Progenitor cell of endocrine pancreas (in vitro differentiated cells): ENCODE data around the gene MMEL1. TPM values are rescaled to one million over a fixed set of nuclear protein-coding genes. Genes with fewer than 3 reads are reported as not detected.

Experiments
- DNase-seq: peaks from one replicate; pipeline ENCODE4 v3.0.0; 2021; ENCODE audit warnings: low spot score; ENCODE audit not compliant: unreplicated experiment
- H3K27ac Mint-ChIP-seq: 2 replicates; pipeline ENCODE4 v1.8.0; 2021; ENCODE audit warnings: mild to moderate bottlenecking, moderate library complexity, mixed read lengths
- H3K27me3 Mint-ChIP-seq: 2 replicates; pipeline ENCODE4 v1.8.0; 2021; ENCODE audit warnings: mixed read lengths
- H3K36me3 Mint-ChIP-seq: 2 replicates; pipeline ENCODE4 v1.8.0; 2022; ENCODE audit warnings: mixed read lengths; ENCODE audit not compliant: insufficient read depth
- H3K4me1 Mint-ChIP-seq: 2 replicates; pipeline ENCODE4 v1.8.0; 2021; ENCODE audit warnings: low read depth, mixed read lengths
- H3K4me3 Mint-ChIP-seq: 2 replicates; pipeline ENCODE4 v1.8.0; 2021; ENCODE audit warnings: low read depth, mild to moderate bottlenecking, moderate library complexity, mixed read lengths
- H3K9me3 Mint-ChIP-seq: 2 replicates; pipeline ENCODE4 v1.8.0; 2021; ENCODE audit warnings: low read depth, mixed read lengths
- total RNA-seq: library from RNA; stranded (reverse); gene quantifications from 2 replicates; pipeline ENCODE4 v1.2.1, GENCODE V29; 2021
- TF ChIP-seq, protein P1 (sequence below): fragments of 200-600 bp; sonication (generic); IDR thresholded peaks from one replicate; pipeline ENCODE4 v1.5.0; 2021; ENCODE audit warnings: antibody characterized with exemption, mild to moderate bottlenecking; ENCODE audit not compliant: unreplicated experiment

Gene MMEL1
- total RNA-seq, 1 donor from 2014 or later: 0.93 TPM

DNA sequence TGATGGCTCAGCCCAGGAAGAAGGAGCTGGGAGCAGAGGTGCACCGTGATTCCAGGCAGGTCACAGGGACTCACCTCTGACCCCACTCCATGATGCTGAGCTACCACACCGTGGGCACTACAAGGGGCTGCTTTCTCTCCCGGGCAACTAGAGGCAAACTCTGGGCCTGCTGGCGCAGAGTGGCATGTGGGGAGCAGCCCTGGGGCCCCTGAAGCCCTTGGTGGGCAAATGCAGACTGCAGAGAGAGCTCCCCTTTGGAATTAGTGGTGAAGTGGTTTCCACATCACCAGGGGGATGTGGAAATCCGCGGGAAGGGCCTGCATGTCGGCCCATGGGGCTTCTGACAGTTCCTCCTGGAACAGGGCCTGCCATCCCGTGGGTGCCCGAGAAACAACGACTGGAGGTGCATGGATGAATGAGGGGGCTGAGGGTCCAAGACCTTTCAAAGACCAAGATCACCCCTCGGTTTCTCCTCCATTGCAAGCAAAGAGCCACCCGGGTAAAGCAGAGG, 11.8 kb upstream of the MMEL1 start:
- Mint-ChIP-seq H3K27ac (no peak overlapping the region), H3K4me1 (peaks cover 3% of the 10 kb centered on the region), H3K9me3 (peaks cover 10% of the 10 kb centered on the region), H3K4me3 (no peak overlapping the region), H3K36me3 (peaks cover 2% of the 10 kb centered on the region), H3K27me3 (peaks cover 6% of the 10 kb centered on the region)
- TF ChIP-seq, protein P1, sequence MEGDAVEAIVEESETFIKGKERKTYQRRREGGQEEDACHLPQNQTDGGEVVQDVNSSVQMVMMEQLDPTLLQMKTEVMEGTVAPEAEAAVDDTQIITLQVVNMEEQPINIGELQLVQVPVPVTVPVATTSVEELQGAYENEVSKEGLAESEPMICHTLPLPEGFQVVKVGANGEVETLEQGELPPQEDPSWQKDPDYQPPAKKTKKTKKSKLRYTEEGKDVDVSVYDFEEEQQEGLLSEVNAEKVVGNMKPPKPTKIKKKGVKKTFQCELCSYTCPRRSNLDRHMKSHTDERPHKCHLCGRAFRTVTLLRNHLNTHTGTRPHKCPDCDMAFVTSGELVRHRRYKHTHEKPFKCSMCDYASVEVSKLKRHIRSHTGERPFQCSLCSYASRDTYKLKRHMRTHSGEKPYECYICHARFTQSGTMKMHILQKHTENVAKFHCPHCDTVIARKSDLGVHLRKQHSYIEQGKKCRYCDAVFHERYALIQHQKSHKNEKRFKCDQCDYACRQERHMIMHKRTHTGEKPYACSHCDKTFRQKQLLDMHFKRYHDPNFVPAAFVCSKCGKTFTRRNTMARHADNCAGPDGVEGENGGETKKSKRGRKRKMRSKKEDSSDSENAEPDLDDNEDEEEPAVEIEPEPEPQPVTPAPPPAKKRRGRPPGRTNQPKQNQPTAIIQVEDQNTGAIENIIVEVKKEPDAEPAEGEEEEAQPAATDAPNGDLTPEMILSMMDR: no peak
- DNase-seq: no peak

DNA sequence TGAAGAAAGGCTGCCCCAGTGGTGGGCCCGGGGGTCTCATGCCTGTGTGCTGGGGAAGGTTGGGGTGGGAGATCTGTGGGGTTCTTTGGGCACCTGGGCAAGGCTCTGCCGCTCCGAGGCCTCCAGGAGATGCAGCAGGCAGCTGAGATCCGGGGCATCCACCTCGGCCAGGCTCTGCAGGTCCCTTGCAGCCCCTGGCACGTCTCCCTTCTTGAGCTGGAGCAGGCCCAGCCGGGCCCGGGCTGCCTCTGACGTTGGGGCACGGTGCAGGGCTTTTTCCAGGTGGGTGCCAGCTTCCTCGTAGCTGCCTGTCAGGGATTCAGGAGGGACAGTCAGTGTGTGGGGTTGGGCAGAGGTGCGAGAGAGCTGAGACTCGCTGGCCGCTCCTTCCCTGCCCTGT, 11.4 kb upstream of the MMEL1 start:
- Mint-ChIP-seq H3K4me1 (peaks cover 3% of the 10 kb centered on the region), H3K27me3 (peaks cover 6% of the 10 kb centered on the region)

DNA sequence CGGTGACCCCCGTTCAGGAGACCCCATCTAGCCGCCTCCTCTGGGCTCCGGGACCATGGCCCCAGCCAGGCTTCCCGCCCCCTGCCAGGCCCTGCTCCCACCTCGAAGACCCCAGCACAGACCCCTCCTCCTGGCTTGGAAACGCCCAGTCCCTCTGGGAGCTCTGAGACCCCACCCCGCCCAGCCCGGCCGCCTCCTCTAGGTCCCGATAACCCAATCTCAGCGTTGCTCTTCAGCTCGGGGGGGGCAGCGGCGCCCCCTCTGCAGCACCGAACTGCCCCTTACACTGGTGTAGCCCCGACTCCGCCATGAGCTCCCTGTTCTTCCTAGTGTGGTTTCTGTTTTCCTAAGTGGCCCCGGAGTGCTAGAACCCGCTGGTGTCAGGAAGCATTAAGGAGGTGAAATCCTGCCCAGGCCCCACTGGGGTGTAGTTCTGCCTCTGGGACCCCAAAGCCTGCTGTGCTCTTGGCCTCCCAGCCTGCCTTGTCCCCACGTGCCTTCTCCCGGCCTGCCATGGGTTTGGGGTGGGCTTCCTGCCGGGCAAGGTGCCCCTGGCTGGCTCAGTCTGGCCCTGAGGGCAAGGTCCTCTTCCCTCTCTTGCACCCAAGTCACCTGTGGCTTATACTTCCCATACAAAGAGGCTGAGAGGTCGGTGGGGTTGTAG, 10.7 kb upstream of the MMEL1 start:
- TF ChIP-seq, protein P1: no peak
- Mint-ChIP-seq H3K4me1 (peaks cover 3% of the 10 kb centered on the region), H3K27me3 (peaks cover 9% of the 10 kb centered on the region), H3K9me3 (peaks cover 10% of the 10 kb centered on the region), H3K4me3 (peak overlapping the region; percentile 78), H3K36me3 (peaks cover 2% of the 10 kb centered on the region), H3K27ac (peak overlapping the region; percentile 69)
- DNase-seq: no peak

More for the DNA sequence above, 11.4 kb upstream of the MMEL1 start:
- TF ChIP-seq, protein P1: no peak
- DNase-seq: no peak
- Mint-ChIP-seq H3K27ac (no peak overlapping the region), H3K4me3 (peak overlapping the region; percentile 78), H3K36me3 (peaks cover 2% of the 10 kb centered on the region), H3K9me3 (peaks cover 10% of the 10 kb centered on the region)

DNA sequence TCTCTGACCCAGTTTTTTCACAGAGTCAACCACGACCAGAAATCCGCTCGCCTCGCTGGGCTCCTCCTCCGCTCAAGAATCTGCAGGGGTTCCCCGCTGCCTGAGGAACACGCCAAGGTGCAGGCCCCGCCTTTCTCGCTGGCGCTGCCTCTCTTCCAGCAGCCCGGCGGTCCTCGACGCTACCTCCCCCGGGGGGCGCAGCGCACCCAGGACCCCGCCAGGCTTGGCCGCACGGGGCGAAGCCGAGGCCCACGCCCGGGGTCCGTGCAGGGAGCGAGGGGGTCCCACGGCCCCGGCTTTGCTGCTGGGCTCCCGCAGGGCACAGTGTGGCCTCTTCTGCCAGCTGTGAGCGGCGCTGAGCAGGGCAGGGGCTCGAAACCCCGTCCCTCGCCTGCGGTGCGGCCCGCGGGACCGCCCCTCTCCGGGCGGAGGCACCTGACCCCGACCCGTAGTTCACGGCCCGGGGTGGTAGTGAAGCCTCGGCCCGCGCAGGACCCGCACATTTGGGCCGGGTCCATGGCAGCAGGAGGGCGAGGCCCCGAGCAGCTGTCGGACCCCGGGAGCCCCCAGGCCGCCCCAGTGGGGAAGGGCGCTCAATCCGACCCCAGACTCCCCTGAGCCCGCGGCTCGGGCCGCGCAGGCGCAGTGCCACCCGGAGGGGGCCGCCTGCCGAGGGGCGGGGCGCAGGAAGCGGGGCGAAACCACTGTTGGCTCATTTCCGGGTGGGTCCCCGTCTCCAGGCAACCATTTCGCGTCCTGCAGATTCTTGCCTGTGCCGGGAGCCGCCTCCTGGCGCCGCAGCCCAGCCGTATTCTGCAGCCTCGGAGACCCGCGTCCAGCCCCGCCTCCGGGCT, 10.0 kb upstream of the MMEL1 start:
- Mint-ChIP-seq H3K4me1 (peaks cover 3% of the 10 kb centered on the region), H3K9me3 (peaks cover 7% of the 10 kb centered on the region), H3K4me3 (peak overlapping the region; percentile 81), H3K27ac (peak overlapping the region; percentile 56), H3K36me3 (peaks cover under 1% of the 10 kb centered on the region), H3K27me3 (peaks cover 14% of the 10 kb centered on the region)
- DNase-seq: peak; percentile 88
- TF ChIP-seq, protein P1: peak; percentile 19

DNA sequence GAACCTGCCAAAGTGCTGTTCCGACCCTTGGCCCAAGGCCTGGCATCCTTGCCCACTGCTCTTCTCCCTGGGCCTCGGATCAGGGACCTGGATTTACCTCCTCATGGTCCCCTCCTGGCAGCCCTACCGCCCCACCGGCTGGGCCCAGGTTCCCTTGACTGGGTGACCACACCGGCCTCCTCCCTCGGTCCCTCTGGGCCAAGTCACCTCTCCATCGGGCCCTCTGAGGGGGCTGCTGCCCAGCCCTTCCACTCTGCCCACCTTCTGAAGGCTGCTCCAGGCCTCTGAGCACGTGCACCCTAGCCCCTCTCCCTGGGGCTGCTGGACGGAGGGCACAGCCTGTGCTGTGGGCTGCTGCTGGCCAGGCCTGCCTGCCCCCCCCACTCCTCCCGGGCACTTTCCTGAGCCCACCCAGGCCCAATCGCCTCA, 9.3 kb upstream of the MMEL1 start:
- DNase-seq: no peak
- H3K4me1 Mint-ChIP-seq: peaks cover 3% of the 10 kb centered on the region
- peak overlapping the region; percentile 56 for H3K27ac Mint-ChIP-seq
- H3K9me3 Mint-ChIP-seq: peaks cover 4% of the 10 kb centered on the region
- TF ChIP-seq, protein P1: no peak
- no peaks in the 10 kb centered on the region for H3K36me3 Mint-ChIP-seq
- peaks cover 19% of the 10 kb centered on the region for H3K27me3 Mint-ChIP-seq
- H3K4me3 Mint-ChIP-seq: peak overlapping the region; percentile 81
